Nephron progenitor cell (in vitro differentiated cells): ENCODE results near the gene PGBD5.
A peak's percentile ranks its signal among the peaks of the same experiment; 100 is the strongest.

ENCODE experiments used
- DNase-seq: peaks from one replicate; pipeline ENCODE4 v3.0.0; 2021
- H3K27ac Mint-ChIP-seq: 2 replicates; pipeline ENCODE4 v1.8.0; 2021; ENCODE audit warnings: mild to moderate bottlenecking, moderate library complexity, mixed read lengths
- H3K27me3 Mint-ChIP-seq: 2 replicates; pipeline ENCODE4 v1.8.0; 2021; ENCODE audit warnings: mild to moderate bottlenecking, low read depth, mixed read lengths; ENCODE audit not compliant: poor library complexity
- H3K36me3 Mint-ChIP-seq: 2 replicates; pipeline ENCODE4 v1.8.0; 2021; ENCODE audit warnings: low read depth, mixed read lengths
- H3K4me1 Mint-ChIP-seq: 2 replicates; pipeline ENCODE4 v1.8.0; 2021; ENCODE audit warnings: mixed read lengths
- H3K4me3 Mint-ChIP-seq: 2 replicates; pipeline ENCODE4 v1.8.0; 2021; ENCODE audit warnings: mild to moderate bottlenecking, moderate library complexity, mixed read lengths
- H3K9me3 Mint-ChIP-seq: 2 replicates; pipeline ENCODE4 v1.8.0; 2021; ENCODE audit warnings: mild to moderate bottlenecking, moderate library complexity, mixed read lengths
- CTCF ChIP-seq: fragments of 200-600 bp; sonication (generic); IDR thresholded peaks from 2 replicates; pipeline ENCODE4 v1.5.0; 2021; ENCODE audit warnings: antibody characterized with exemption

Gene PGBD5

GRCh38 chr1:230345139-230345885, 80.8 kb downstream of the PGBD5 start:
- no peaks in the 10 kb centered on the region for H3K36me3 Mint-ChIP-seq
- peaks cover 4% of the 10 kb centered on the region for H3K9me3 Mint-ChIP-seq
- DNase-seq: no peak
- H3K27me3 Mint-ChIP-seq: peaks cover 2% of the 10 kb centered on the region
- H3K4me1 Mint-ChIP-seq: peaks cover 13% of the 10 kb centered on the region
- TF ChIP-seq CTCF: no peak
- no peak overlapping the region for H3K27ac Mint-ChIP-seq
- no peak overlapping the region for H3K4me3 Mint-ChIP-seq

GRCh38 chr1:230342699-230343098, 83.4 kb downstream of the PGBD5 start:
- TF ChIP-seq CTCF: no peak
- Mint-ChIP-seq H3K36me3 (no peaks in the 10 kb centered on the region), H3K9me3 (no peaks in the 10 kb centered on the region), H3K27ac (no peak overlapping the region), H3K4me1 (no peaks in the 10 kb centered on the region), H3K27me3 (peaks cover 2% of the 10 kb centered on the region), H3K4me3 (no peak overlapping the region)
- no peak for DNase-seq

GRCh38 chr1:230342019-230342418, 84.1 kb downstream of the PGBD5 start:
- no peaks in the 10 kb centered on the region for H3K4me1 Mint-ChIP-seq
- H3K27ac Mint-ChIP-seq: peak overlapping the region; percentile 6
- H3K36me3 Mint-ChIP-seq: no peaks in the 10 kb centered on the region
- H3K4me3 Mint-ChIP-seq: no peak overlapping the region
- TF ChIP-seq CTCF: no peak
- H3K27me3 Mint-ChIP-seq: peaks cover 2% of the 10 kb centered on the region
- no peaks in the 10 kb centered on the region for H3K9me3 Mint-ChIP-seq
- no peak for DNase-seq

- Mint-ChIP-seq H3K4me3 (no peak overlapping the region), H3K27ac (no peak overlapping the region), H3K4me1 (no peaks in the 10 kb centered on the region), H3K9me3 (no peaks in the 10 kb centered on the region), H3K27me3 (peaks cover 5% of the 10 kb centered on the region), H3K36me3 (no peaks in the 10 kb centered on the region)
- DNase-seq: no peak
- no peak for TF ChIP-seq CTCF
Measured at GRCh38 chr1:230341162-230341546, 85.0 kb downstream of the PGBD5 start.

- Mint-ChIP-seq H3K9me3 (no peaks in the 10 kb centered on the region), H3K27me3 (peaks cover 5% of the 10 kb centered on the region), H3K36me3 (no peaks in the 10 kb centered on the region), H3K27ac (no peak overlapping the region), H3K4me1 (no peaks in the 10 kb centered on the region), H3K4me3 (no peak overlapping the region)
- no peak for DNase-seq
- no peak for TF ChIP-seq CTCF
Measured at GRCh38 chr1:230340526-230341161, 85.5 kb downstream of the PGBD5 start.

- no peaks in the 10 kb centered on the region for H3K9me3 Mint-ChIP-seq
- no peaks in the 10 kb centered on the region for H3K4me1 Mint-ChIP-seq
- no peak for TF ChIP-seq CTCF
Measured at GRCh38 chr1:230339033-230339432, 87.1 kb downstream of the PGBD5 start.

More at GRCh38 chr1:230339033-230339432, 87.1 kb downstream of the PGBD5 start:
- peaks cover 5% of the 10 kb centered on the region for H3K27me3 Mint-ChIP-seq
- no peak overlapping the region for H3K27ac Mint-ChIP-seq
- H3K4me3 Mint-ChIP-seq: no peak overlapping the region
- no peak for DNase-seq
- H3K36me3 Mint-ChIP-seq: no peaks in the 10 kb centered on the region
